ENCODE measurements around the gene ANKMY2.
"Not testable (repeated sequence)": the region's sequence is repeated elsewhere in the genome, so short reads cannot be mapped to it uniquely, and the experiment has no call there.

Gene ANKMY2

GRCh38 chr7:16659854-16660497 is 14.4 kb upstream of the ANKMY2 start:
- not testable (repeated sequence) for DNase-seq (ENCODE audit: low read depth, low spot score)

GRCh38 chr7:16657656-16658279 is 12.2 kb upstream of the ANKMY2 start:
- peak; percentile 47 for DNase-seq (ENCODE audit: low read depth, low spot score)

- DNase-seq (ENCODE audit: low read depth, low spot score), result no peak
Measured at GRCh38 chr7:16656141-16656540, 10.6 kb upstream of the ANKMY2 start.

GRCh38 chr7:16655394-16655793 is 9.8 kb upstream of the ANKMY2 start:
- no peak for DNase-seq (ENCODE audit: low read depth, low spot score)

- no peak for DNase-seq (ENCODE audit: low read depth, low spot score)
Measured at GRCh38 chr7:16652888-16653287, 7.3 kb upstream of the ANKMY2 start.

- no peak for DNase-seq (ENCODE audit: low read depth, low spot score)
Measured at GRCh38 chr7:16652240-16652583, 6.7 kb upstream of the ANKMY2 start.

- DNase-seq (ENCODE audit: low read depth, low spot score), result no peak
Measured at GRCh38 chr7:16651396-16652239, 6.1 kb upstream of the ANKMY2 start.

GRCh38 chr7:16650266-16650665 is 4.7 kb upstream of the ANKMY2 start:
- DNase-seq (ENCODE audit: low read depth, low spot score), result no peak

GRCh38 chr7:16649196-16649595 is 3.6 kb upstream of the ANKMY2 start:
- no peak for DNase-seq (ENCODE audit: low read depth, low spot score)

- DNase-seq (ENCODE audit: low read depth, low spot score), result no peak
Measured at GRCh38 chr7:16648551-16648950, 3.0 kb upstream of the ANKMY2 start.

- DNase-seq (ENCODE audit: low read depth, low spot score), result no peak
Measured at GRCh38 chr7:16647435-16647960, 1.9 kb upstream of the ANKMY2 start.

- no peak for DNase-seq (ENCODE audit: low read depth, low spot score)
Measured at GRCh38 chr7:16646472-16647072, 1.0 kb upstream of the ANKMY2 start.

- no peak for DNase-seq (ENCODE audit: low read depth, low spot score)
Measured at GRCh38 chr7:16644636-16645592, 640 bp downstream of the ANKMY2 start.

- DNase-seq (ENCODE audit: low read depth, low spot score), result no peak
Measured at GRCh38 chr7:16644157-16644556, 1.4 kb downstream of the ANKMY2 start.

GRCh38 chr7:16638282-16639280 is 7.0 kb downstream of the ANKMY2 start:
- no peak for DNase-seq (ENCODE audit: low read depth, low spot score)

- no peak for DNase-seq (ENCODE audit: low read depth, low spot score)
Measured at GRCh38 chr7:16637379-16637778, 8.2 kb downstream of the ANKMY2 start.

- no peak for DNase-seq (ENCODE audit: low read depth, low spot score)
Measured at GRCh38 chr7:16636555-16637101, 8.9 kb downstream of the ANKMY2 start.

- no peak for DNase-seq (ENCODE audit: low read depth, low spot score)
Measured at GRCh38 chr7:16634271-16634738, 11.2 kb downstream of the ANKMY2 start.

- DNase-seq (ENCODE audit: low read depth, low spot score), result no peak
Measured at GRCh38 chr7:16630654-16631053, 14.9 kb downstream of the ANKMY2 start.

Measured in iPS DF 19.7 (cell line).